H1 (cell line): ENCODE measurements around the gene STARD3NL. TPM values are rescaled to one million over a fixed set of nuclear protein-coding genes. Genes with fewer than 3 reads are reported as not detected.

Experiments used
- CTCF ChIA-PET: fragments of 300-600 bp; sonication (Branson Sonifier 250); formaldehyde crosslinking; loops from one replicate; lab custom pipeline; 2021; ENCODE audit not compliant: partially characterized antibody; lab: Charles Lee
- POLR2A ChIA-PET: fragments of 300-600 bp; sonication (Branson Sonifier 250); formaldehyde crosslinking; loops from one replicate; lab custom pipeline; 2021; ENCODE audit warnings: inconsistent platforms; ENCODE audit not compliant: partially characterized antibody; lab: Charles Lee
- DNase-seq, 2 experiments: peaks; one replicate each; pipeline versions ENCODE4 v3.0.0 to v3.0.0-alpha.2; 2010 to 2022; ENCODE audit warnings: low spot score in 2 of 2, low read depth in 1 of 2, mixed read lengths in 1 of 2
- FAIRE-seq: peaks from 2 replicates; lab custom pipeline; 2011; peaks lifted over from hg19 to GRCh38; lab: Jason Lieb, UNC
- H2AFZ ChIP-seq: 2 replicates; pipeline ENCODE4 v1.8.1; 2012; ENCODE audit warnings: low read length, inconsistent platforms
- H2AK5ac ChIP-seq: 2 replicates; pipeline ENCODE4 v1.6.1; 2013; ENCODE audit warnings: low read depth, low read length
- H2BK120ac ChIP-seq: replicated peaks from 2 replicates; pipeline ENCODE3; 2013; ENCODE audit warnings: low read depth, low read length, inconsistent platforms
- H2BK12ac ChIP-seq: 2 replicates; pipeline ENCODE4 v1.6.1; 2013; ENCODE audit warnings: low read depth, low read length
- H2BK15ac ChIP-seq: 2 replicates; pipeline ENCODE4 v1.6.1; 2013; ENCODE audit warnings: low read length
- H2BK20ac ChIP-seq: 2 replicates; pipeline ENCODE4 v1.6.1; 2013; ENCODE audit warnings: low read length
- H2BK5ac ChIP-seq: 2 replicates; pipeline ENCODE4 v1.6.1; 2013; ENCODE audit warnings: low read depth, low read length
- H3K14ac ChIP-seq: 2 replicates; pipeline ENCODE4 v1.6.1; 2013; ENCODE audit warnings: inconsistent platforms; ENCODE audit not compliant: insufficient read length
- H3K18ac ChIP-seq: 2 replicates; pipeline ENCODE4 v1.6.1; 2013; ENCODE audit warnings: low read length; ENCODE audit errors: extremely low read depth
- H3K23ac ChIP-seq: 2 replicates; pipeline ENCODE4 v1.6.1; 2013; ENCODE audit warnings: inconsistent platforms; ENCODE audit not compliant: insufficient read length
- H3K23me2 ChIP-seq: 2 replicates; pipeline ENCODE4 v1.6.1; 2013; ENCODE audit warnings: low read depth, low read length
- H3K27ac ChIP-seq: 2 replicates; pipeline ENCODE4 v1.6.1; 2011; ENCODE audit warnings: low read depth, low read length, inconsistent platforms
- H3K27me3 ChIP-seq, 4 experiments: replicated peaks in 1 of 4; 1 replicate in 1 of 4; 2 replicates in 3 of 4; pipeline versions ENCODE4 v1.6.1 to v1.8.1; 2011 to 2013; ENCODE audit warnings: low read length in 3 of 4, mild to moderate bottlenecking in 3 of 4, inconsistent platforms in 2 of 4, mixed read lengths in 2 of 4, moderate library complexity in 1 of 4; ENCODE audit not compliant: control insufficient read depth in 3 of 4, insufficient read depth in 3 of 4; ENCODE audit errors: extremely low read depth in 1 of 4
- H3K36me3 ChIP-seq, 4 experiments: 2 replicates each; pipeline versions ENCODE4 v1.6.1 to v1.8.1; 2011 to 2013; ENCODE audit warnings: mild to moderate bottlenecking in 4 of 4, low read length in 3 of 4, moderate library complexity in 2 of 4, control low read depth in 1 of 4, inconsistent platforms in 1 of 4; ENCODE audit not compliant: insufficient read depth in 4 of 4, control insufficient read depth in 2 of 4
- H3K4ac ChIP-seq: replicated peaks from 2 replicates; pipeline ENCODE3; 2013; ENCODE audit warnings: low read length, low read depth, mixed read lengths, inconsistent platforms; ENCODE audit not compliant: insufficient read length
- H3K4me1 ChIP-seq, 4 experiments: replicated peaks in 1 of 4; 1 replicate in 1 of 4; 2 replicates in 3 of 4; pipeline versions ENCODE4 v1.6.1 to v1.8.1; 2011 to 2013; ENCODE audit warnings: low read length in 3 of 4, inconsistent platforms in 2 of 4, mixed read lengths in 1 of 4; ENCODE audit not compliant: insufficient read depth in 4 of 4, control insufficient read depth in 3 of 4
- H3K4me2 ChIP-seq, 2 experiments: 2 replicates each; pipeline versions ENCODE4 v1.6.1 to v1.8.1; 2011 to 2013; ENCODE audit warnings: low read depth in 2 of 2, low read length in 2 of 2, control low read depth in 1 of 2, inconsistent platforms in 1 of 2, mild to moderate bottlenecking in 1 of 2; ENCODE audit not compliant: insufficient read depth in 1 of 2
- H3K4me3 ChIP-seq, 4 experiments: fragments of 200-600, 300-600 bp in 1 of 4; sonication (generic), shearing (Covaris generic), sonication (Bioruptor Twin) in 1 of 4; 2 replicates each; pipeline versions ENCODE4 v1.5.1 to v1.8.1; 2011 to 2016; ENCODE audit warnings: low read length in 4 of 4, low read depth in 3 of 4, control low read depth in 2 of 4, inconsistent platforms in 2 of 4, mild to moderate bottlenecking in 2 of 4, mixed read lengths in 1 of 4, moderate library complexity in 1 of 4; ENCODE audit not compliant: insufficient read depth in 2 of 4; ENCODE audit errors: extremely low read depth in 1 of 4
- H3K56ac ChIP-seq: replicated peaks from 2 replicates; pipeline ENCODE3; 2013; ENCODE audit warnings: low read depth, mild to moderate bottlenecking, mixed read lengths, low read length, inconsistent platforms; ENCODE audit not compliant: insufficient read length
- H3K79me1 ChIP-seq: 2 replicates; pipeline ENCODE4 v1.6.1; 2013; ENCODE audit warnings: low read depth, low read length, control low read depth
- H3K79me2 ChIP-seq, 2 experiments: 2 replicates each; pipeline versions ENCODE4 v1.6.1 to v1.8.1; 2012 to 2013; ENCODE audit warnings: low read length in 2 of 2, mild to moderate bottlenecking in 2 of 2, inconsistent platforms in 1 of 2; ENCODE audit not compliant: insufficient read depth in 2 of 2, control insufficient read depth in 1 of 2
- H3K9ac ChIP-seq, 4 experiments: replicated peaks in 1 of 4; 1 replicate in 1 of 4; 2 replicates in 3 of 4; pipeline versions ENCODE4 v1.6.1 to v1.8.1; 2011 to 2013; ENCODE audit warnings: low read depth in 3 of 4, low read length in 3 of 4, control low read depth in 2 of 4, mild to moderate bottlenecking in 2 of 4, moderate library complexity in 2 of 4, inconsistent platforms in 1 of 4; ENCODE audit errors: extremely low read depth in 1 of 4
- H3K9me3 ChIP-seq, 2 experiments: 2 replicates each; pipeline versions ENCODE4 v1.6.1 to v1.8.1; 2012 to 2013; ENCODE audit warnings: mild to moderate bottlenecking in 2 of 2, moderate library complexity in 2 of 2, control low read depth in 1 of 2, inconsistent platforms in 1 of 2, low read depth in 1 of 2, low read length in 1 of 2, mixed read lengths in 1 of 2; ENCODE audit not compliant: insufficient read depth in 2 of 2
- H4K20me1 ChIP-seq, 2 experiments: replicated peaks in 1 of 2; 2 replicates each; pipeline versions ENCODE3 to v1.8.1; 2011 to 2013; ENCODE audit warnings: inconsistent platforms in 2 of 2, low read length in 2 of 2, mild to moderate bottlenecking in 1 of 2; ENCODE audit not compliant: insufficient read depth in 2 of 2, control insufficient read depth in 1 of 2
- H4K5ac ChIP-seq: 2 replicates; pipeline ENCODE4 v1.6.1; 2013; ENCODE audit warnings: low read length, low read depth, mixed read lengths, inconsistent platforms; ENCODE audit not compliant: insufficient read length
- H4K8ac ChIP-seq: 2 replicates; pipeline ENCODE4 v1.8.0; 2013; ENCODE audit warnings: mild to moderate bottlenecking, moderate library complexity, low read length, inconsistent platforms; ENCODE audit not compliant: insufficient read depth; ENCODE audit errors: extremely low read depth
- H4K91ac ChIP-seq: replicated peaks from 2 replicates; pipeline ENCODE3; 2013; ENCODE audit warnings: low read length, mixed read lengths, inconsistent platforms; ENCODE audit not compliant: insufficient read length
- ASH2L ChIP-seq: fragments of 200-600, 300-600 bp; sonication (generic); IDR thresholded peaks from one replicate; pipeline ENCODE4 v1.7.1; 2017; ENCODE audit warnings: low read length
- EP300 ChIP-seq, 2 experiments: IDR thresholded peaks; 1 replicate in 1 of 2; 2 replicates in 1 of 2; pipeline ENCODE4 v1.6.1; 2011 to 2012; ENCODE audit warnings: low read depth in 2 of 2, low read length in 2 of 2, mild to moderate bottlenecking in 2 of 2, borderline replicate concordance in 1 of 2, inconsistent platforms in 1 of 2, moderate library complexity in 1 of 2
- HDAC2 ChIP-seq, 2 experiments: fragments of 300-600 bp in 1 of 2; sonication (generic) in 1 of 2; IDR thresholded peaks; 2 replicates each; pipeline ENCODE4 v1.6.1; 2011 to 2012; ENCODE audit warnings: low read depth in 2 of 2, low read length in 2 of 2, mild to moderate bottlenecking in 2 of 2, moderate library complexity in 2 of 2, borderline replicate concordance in 1 of 2, inconsistent platforms in 1 of 2
- KDM4A ChIP-seq: IDR thresholded peaks from one replicate; pipeline ENCODE4 v1.7.1; 2012; ENCODE audit warnings: low read depth, mild to moderate bottlenecking, moderate library complexity, low read length, inconsistent platforms; ENCODE audit not compliant: severe bottlenecking
- MAFK ChIP-seq: IDR thresholded peaks from 2 replicates; pipeline ENCODE4 v1.6.1; 2012; ENCODE audit warnings: low read depth, mild to moderate bottlenecking, improper control_type of control experiment, low read length
- PHF8 ChIP-seq: fragments of 200-600 bp; sonication (generic); conservative IDR thresholded peaks from 2 replicates; pipeline ENCODE4 v1.7.1; 2012; ENCODE audit warnings: low read depth, mild to moderate bottlenecking, inconsistent platforms, low read length, moderate library complexity
- TAF7 ChIP-seq: optimal IDR thresholded peaks from 2 replicates; pipeline ENCODE3; 2011; ENCODE audit warnings: low read depth, mild to moderate bottlenecking, inconsistent platforms, low read length, moderate library complexity, borderline replicate concordance
- TBP ChIP-seq: IDR thresholded peaks from 2 replicates; pipeline ENCODE4 v1.6.1; 2011; ENCODE audit warnings: low read depth, low read length, improper control_type of control experiment
- USF2 ChIP-seq: IDR thresholded peaks from 2 replicates; pipeline ENCODE4 v1.6.1; 2011; ENCODE audit warnings: low read length, improper control_type of control experiment
- WGBS, 2 experiments: shearing (Covaris generic) in 1 of 2; methylation state at CpG; one replicate each; pipeline versions ENCODE4 v1.1.6 to v1.1.7; 2013 to 2015; ENCODE audit warnings: low lambda C conversion rate in 2 of 2, mixed read lengths in 2 of 2, inconsistent platforms in 1 of 2, low coverage in 1 of 2, missing lambda C conversion rate in 1 of 2; ENCODE audit not compliant: insufficient replicate concordance in 2 of 2, insufficient coverage in 1 of 2, insufficient read length in 1 of 2; ENCODE audit errors: extremely low coverage in 1 of 2, missing lambda C conversion rate in 1 of 2; 5-methylcytosine and 5-hydroxymethylcytosine counted together
- polyA plus RNA-seq, 7 experiments: library from polyadenylated mRNA; depleted of rRNA in 3 of 7; stranded (reverse) in 5 of 7; unstranded in 2 of 7; fragments of >200 nt in 5 of 7; fragments of 200-250 nt in 2 of 7; gene quantifications; 1 replicate in 5 of 7; 2 replicates in 1 of 7; 4 replicates in 1 of 7; pipeline versions ENCODE4 v1.2.1 to v1.2.3, GENCODE V29; 2011 to 2013; ENCODE audit warnings: missing spikeins in 2 of 7, mixed read lengths in 2 of 7
- total RNA-seq: library from RNA; stranded (reverse); fragmentation: NEBNext Ultra II Directional; extraction: Animal tissue kit (Norgen Biotek cat#: 25700); gene quantifications from 2 replicates; pipeline ENCODE4 v1.2.1, GENCODE V29; 2021

Gene STARD3NL
- total and polyA plus RNA-seq, 2 of the 8 experiments (the other 6 are each of a cell fraction or from before 2014, with no cell fraction given): 27.1 to 40.5 TPM

DNA sequence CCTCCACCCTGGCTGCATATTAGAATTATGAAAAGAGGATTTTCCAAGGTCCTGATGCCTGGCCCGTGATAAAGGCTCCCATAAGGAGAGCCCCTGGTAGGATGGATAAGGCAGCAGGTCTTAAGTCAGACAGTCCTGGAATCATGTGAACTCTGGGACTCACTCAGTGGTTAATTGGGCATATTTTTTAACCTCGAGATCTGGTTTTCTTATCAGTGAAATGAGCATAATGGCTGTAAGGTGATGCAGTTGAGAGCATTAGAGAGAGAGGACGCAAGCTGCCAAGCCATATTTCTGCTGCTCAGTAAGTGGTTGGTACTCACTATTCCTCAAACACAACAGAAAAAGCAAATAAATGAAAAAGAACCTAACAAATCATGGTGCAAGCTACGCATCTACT is 57.6 kb downstream of the STARD3NL start:
- H4K5ac ChIP-seq: no peak overlapping the region
- no peak for FAIRE-seq
- no peak overlapping the region for H4K91ac ChIP-seq
- H2BK12ac ChIP-seq: no peak overlapping the region
- no peak overlapping the region for H2AK5ac ChIP-seq
- H3K36me3 ChIP-seq: peaks cover 0 to 2% (median 0%) of the 10 kb centered on the region in 4 experiments; a peak in 1 of 8 replicates
- H3K9me3 ChIP-seq: no peaks in the 10 kb centered on the region
- no peaks in the 10 kb centered on the region for H3K79me2 ChIP-seq
- H2BK20ac ChIP-seq: no peak overlapping the region
- H3K79me1 ChIP-seq: no peaks in the 10 kb centered on the region
- POLR2A ChIA-PET: no interaction called here
- H4K8ac ChIP-seq: no peak overlapping the region
- no peak overlapping the region for H3K4ac ChIP-seq
- H3K27ac ChIP-seq: no peak overlapping the region
- no peak overlapping the region for H2AFZ ChIP-seq
- WGBS, 2 experiments: 90% methylated on average over 4 of the region's 4 CpGs; no CpG with 5 or more reads in 1 of the 2 experiments
- H3K4me2 ChIP-seq: no peak overlapping the region
- no peak overlapping the region for H2BK120ac ChIP-seq
- CTCF ChIA-PET: interaction anchor here (0.6 to 2.9 kb wide), 7 partner anchors 10 to 307 kb away, joined by 3 to 14 read pairs (median 4); no protein-coding TSS in a partner anchor
- no peaks in the 10 kb centered on the region for H3K4me1 ChIP-seq
- no peak overlapping the region for H2BK5ac ChIP-seq
- no peak overlapping the region for H3K4me3 ChIP-seq
- peaks cover 0 to 2% of the 10 kb centered on the region in 2 experiments for H4K20me1 ChIP-seq
- no peaks in the 10 kb centered on the region for H3K23me2 ChIP-seq
- H3K9ac ChIP-seq: no peak overlapping the region
- H3K14ac ChIP-seq: no peak overlapping the region
- H3K18ac ChIP-seq: no peak overlapping the region
- H3K27me3 ChIP-seq: no peaks in the 10 kb centered on the region
- DNase-seq: no peak
- no peak overlapping the region for H3K56ac ChIP-seq
- no peak overlapping the region; the same call in 1 of the 2 replicates for H2BK15ac ChIP-seq
- H3K23ac ChIP-seq: no peak overlapping the region
- TF ChIP-seq TAF7 (no peak), PHF8 (no peak), EP300 (IDR thresholded peaks at IDR 0.05; ENCODE audit: borderline replicate concordance in 1 of 2, low read depth in 2 of 2, low read length in 2 of 2) (no peak), HDAC2 (IDR thresholded peaks at IDR 0.05; ENCODE audit: borderline replicate concordance in 1 of 2, low read depth in 2 of 2, low read length in 2 of 2) (no peak), MAFK (no peak), TBP (no peak), KDM4A (no peak), USF2 (no peak), ASH2L (no peak)
